Fibroblast of the aortic adventitia (primary cell): Measurements from ENCODE around the gene TAGLN. TPM values are rescaled to one million over a fixed set of nuclear protein-coding genes. Genes with fewer than 3 reads are reported as not detected.
A peak's percentile ranks its signal among the peaks of the same experiment; 100 is the strongest.

Source experiments
- DNase-seq: peaks from one replicate; pipeline ENCODE4 v3.0.0-alpha.2; 2010; ENCODE audit warnings: low read depth
- H3K4me3 ChIP-seq: 2 replicates; pipeline ENCODE4 v1.5.1; 2011; ENCODE audit warnings: low read depth, mild to moderate bottlenecking, control low read depth, low read length, moderate library complexity
- total RNA-seq: library from RNA; depleted of rRNA; stranded (reverse); fragments of >200 nt; gene quantifications from 2 replicates; pipeline ENCODE4 v1.2.3, GENCODE V29; 2012; ENCODE audit warnings: low replicate concordance
- TF ChIP-seq, protein P1 (sequence below): IDR thresholded peaks from 2 replicates; pipeline ENCODE4 v1.5.1; 2011; ENCODE audit warnings: mild to moderate bottlenecking, low read length, control low read depth, inconsistent platforms; ENCODE audit not compliant: insufficient read depth

TAGLN gene
- total RNA-seq, 1 donor, result 631 TPM

- TF ChIP-seq, protein P1, sequence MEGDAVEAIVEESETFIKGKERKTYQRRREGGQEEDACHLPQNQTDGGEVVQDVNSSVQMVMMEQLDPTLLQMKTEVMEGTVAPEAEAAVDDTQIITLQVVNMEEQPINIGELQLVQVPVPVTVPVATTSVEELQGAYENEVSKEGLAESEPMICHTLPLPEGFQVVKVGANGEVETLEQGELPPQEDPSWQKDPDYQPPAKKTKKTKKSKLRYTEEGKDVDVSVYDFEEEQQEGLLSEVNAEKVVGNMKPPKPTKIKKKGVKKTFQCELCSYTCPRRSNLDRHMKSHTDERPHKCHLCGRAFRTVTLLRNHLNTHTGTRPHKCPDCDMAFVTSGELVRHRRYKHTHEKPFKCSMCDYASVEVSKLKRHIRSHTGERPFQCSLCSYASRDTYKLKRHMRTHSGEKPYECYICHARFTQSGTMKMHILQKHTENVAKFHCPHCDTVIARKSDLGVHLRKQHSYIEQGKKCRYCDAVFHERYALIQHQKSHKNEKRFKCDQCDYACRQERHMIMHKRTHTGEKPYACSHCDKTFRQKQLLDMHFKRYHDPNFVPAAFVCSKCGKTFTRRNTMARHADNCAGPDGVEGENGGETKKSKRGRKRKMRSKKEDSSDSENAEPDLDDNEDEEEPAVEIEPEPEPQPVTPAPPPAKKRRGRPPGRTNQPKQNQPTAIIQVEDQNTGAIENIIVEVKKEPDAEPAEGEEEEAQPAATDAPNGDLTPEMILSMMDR, result no peak
- no peak for DNase-seq
- H3K4me3 ChIP-seq, result no peak overlapping the region
Measured at GRCh38 chr11:117169736-117170135, 29.4 kb upstream of the TAGLN start.

- H3K4me3 ChIP-seq, result no peak overlapping the region
- TF ChIP-seq, protein P1, result no peak
- DNase-seq, result no peak
Measured at GRCh38 chr11:117170210-117170609, 29.0 kb upstream of the TAGLN start.

DNA sequence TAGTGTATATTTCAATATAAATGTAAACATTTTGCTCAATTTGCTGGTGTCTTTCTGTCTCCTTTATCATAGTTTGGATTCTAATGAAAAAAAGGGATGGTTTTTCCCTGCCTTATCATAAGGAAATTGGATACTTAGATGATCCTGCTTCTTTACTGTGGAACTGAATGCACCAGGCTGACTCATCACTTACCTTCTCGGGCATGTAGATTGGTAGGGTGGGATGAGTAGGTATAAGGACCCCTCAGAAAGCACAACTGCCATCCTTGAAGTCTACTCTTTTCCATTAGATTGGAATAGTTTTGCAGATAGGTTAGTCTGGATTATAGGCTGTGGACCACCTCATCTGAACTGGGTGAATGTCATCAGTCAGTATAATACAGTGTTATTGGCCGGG is 28.2 kb upstream of the TAGLN start:
- TF ChIP-seq, protein P1, result no peak
- no peak overlapping the region for H3K4me3 ChIP-seq
- DNase-seq, result no peak

DNA sequence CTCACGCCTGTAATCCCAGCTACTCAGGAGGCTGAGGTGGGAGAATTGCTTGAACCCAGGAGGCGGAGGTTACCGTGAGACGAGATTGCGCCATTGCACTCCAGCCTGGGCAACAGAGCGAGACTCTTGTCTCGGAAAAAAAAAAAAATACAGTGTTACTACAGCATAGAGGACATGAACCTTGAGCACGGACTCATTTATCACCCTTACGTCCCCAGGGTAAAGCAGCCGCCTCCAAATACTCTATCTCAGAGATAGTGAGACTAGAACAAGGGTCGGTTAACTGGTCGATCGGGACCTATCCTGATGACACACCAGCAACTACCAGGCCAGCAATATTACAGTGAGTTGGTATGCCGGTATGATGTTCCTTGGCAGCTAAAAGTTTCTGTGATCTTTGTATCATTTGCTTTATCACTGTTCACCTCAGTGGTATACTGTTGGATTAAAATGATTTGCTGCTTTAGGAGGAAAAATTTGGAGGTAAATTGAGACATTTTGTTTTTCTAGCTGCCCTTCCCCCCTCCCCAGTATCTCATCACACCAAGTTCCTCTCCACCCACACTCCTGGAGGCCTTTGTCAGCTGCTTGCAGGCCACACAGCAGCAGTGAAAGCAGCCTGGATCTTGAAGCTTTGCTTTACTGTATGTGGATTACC is 27.6 kb upstream of the TAGLN start:
- TF ChIP-seq, protein P1, result no peak

GRCh38 chr11:117172724-117173421 is 26.3 kb upstream of the TAGLN start:
- TF ChIP-seq, protein P1, result no peak
- peak; percentile 74 for DNase-seq
- no peak overlapping the region for H3K4me3 ChIP-seq

More for the DNA sequence above, 27.6 kb upstream of the TAGLN start:
- DNase-seq, result no peak
- H3K4me3 ChIP-seq, result no peak overlapping the region

DNA sequence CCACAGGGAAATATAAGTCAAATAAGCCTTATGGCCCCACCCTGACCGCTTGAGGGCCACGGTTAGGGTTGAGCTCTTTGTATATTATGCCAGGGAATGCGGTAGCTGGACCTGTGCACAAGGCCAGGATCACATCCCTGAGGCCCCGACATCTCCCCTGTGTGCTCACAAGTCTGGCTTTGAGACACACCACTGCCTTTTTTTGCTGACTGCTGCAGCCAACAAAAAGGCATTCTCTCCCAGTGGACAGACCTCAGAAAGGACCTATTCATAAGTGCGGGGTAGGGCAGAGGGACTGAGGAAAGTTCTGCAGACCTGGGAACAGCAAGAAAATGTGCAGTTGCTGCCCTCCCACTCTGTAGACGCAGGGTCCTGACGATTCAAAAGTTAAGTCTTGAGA is 24.1 kb upstream of the TAGLN start:
- no peak overlapping the region for H3K4me3 ChIP-seq
- TF ChIP-seq, protein P1, result no peak
- no peak for DNase-seq
